SK-MEL-5 (cell line): ENCODE data around the gene NCOR2. TPM values are rescaled to one million over a fixed set of nuclear protein-coding genes. Genes with fewer than 3 reads are reported as not detected.

Source experiments
- DNase-seq: peaks from one replicate; pipeline ENCODE4 v3.0.0-alpha.2; 2016; ENCODE audit warnings: low read depth, low spot score
- in situ Hi-C: cut with HindIII; loops from 2 replicates; pipeline ENCODE4 v1.10.0; 2016; ENCODE audit warnings: low sequenced_read_pairs, high pct_unique_total_duplicates, low pct_unique_long_range_greater_than_20kb
- polyA plus RNA-seq, 2 experiments: library from polyadenylated mRNA; depleted of rRNA; stranded (reverse); fragments of >200 nt; gene quantifications; 2 replicates each; pipeline ENCODE4 v1.2.3, GENCODE V29; 2015
- total RNA-seq: library from RNA; depleted of rRNA; stranded (reverse); fragments of >200 nt; shearing (Covaris generic); gene quantifications from 2 replicates; pipeline ENCODE4 v1.2.3, GENCODE V29; 2014; rRNA removed

NCOR2 gene
- total RNA-seq: 23.3 and 33.9 TPM in 2 replicates
- 161 and 175 TPM in 2 replicates for polyA plus RNA-seq (2015; cell fraction: cytosol; rRNA removed)
- polyA plus RNA-seq (2015; cell fraction: nucleus; rRNA removed): 131 and 142 TPM in 2 replicates

GRCh38 chr12:124566997-124567672 lies at the start of gene NCOR2:
Gene NCOR2 (minus strand): TSS chr12:124567612. CDS start chr12:124495251, 72,361 bp downstream.
- in situ Hi-C loops: no loop called here
- DNase-seq: no peak

DNA sequence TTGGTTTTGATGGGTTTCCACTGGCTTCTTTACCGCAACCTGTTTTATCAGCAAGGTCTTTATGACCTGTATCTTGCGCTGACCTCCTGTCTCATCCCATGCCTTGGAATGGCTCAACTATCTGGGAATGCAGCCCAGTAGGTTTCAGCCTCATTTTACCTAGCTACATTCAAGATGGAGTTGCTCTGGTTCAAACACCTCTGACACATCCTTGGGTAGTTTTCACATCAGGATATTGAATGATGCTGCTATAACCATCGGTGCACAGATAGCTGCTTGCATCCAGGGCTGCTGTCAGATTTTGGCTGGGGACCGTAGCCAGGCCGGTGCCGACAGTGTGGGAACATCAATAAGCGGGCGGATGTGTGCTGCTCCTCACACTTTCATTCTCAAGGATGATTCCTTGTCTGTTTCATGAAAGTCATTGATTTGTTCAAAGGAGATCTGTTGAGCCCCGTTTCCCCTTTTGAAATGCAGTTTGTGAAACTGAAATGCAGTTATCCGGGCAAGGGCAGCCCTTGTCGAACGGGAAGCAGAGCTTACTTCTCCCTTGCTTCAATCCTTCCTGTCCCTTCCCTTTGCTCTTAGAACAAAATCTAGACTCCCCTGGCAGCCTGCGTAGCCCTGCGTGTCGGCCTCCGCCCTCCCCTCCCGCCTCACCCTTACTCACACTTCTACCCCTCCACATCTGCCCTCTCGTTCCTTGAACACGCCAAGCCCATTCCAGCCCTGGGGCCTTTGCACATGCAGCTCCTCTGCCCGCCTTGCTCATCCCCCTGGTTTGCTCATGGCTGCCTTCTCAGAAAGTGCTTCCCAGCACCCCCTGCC lies 49.2 kb upstream of the NCOR2 start:
- in situ Hi-C loops: no loop called here
- DNase-seq: no peak

DNA sequence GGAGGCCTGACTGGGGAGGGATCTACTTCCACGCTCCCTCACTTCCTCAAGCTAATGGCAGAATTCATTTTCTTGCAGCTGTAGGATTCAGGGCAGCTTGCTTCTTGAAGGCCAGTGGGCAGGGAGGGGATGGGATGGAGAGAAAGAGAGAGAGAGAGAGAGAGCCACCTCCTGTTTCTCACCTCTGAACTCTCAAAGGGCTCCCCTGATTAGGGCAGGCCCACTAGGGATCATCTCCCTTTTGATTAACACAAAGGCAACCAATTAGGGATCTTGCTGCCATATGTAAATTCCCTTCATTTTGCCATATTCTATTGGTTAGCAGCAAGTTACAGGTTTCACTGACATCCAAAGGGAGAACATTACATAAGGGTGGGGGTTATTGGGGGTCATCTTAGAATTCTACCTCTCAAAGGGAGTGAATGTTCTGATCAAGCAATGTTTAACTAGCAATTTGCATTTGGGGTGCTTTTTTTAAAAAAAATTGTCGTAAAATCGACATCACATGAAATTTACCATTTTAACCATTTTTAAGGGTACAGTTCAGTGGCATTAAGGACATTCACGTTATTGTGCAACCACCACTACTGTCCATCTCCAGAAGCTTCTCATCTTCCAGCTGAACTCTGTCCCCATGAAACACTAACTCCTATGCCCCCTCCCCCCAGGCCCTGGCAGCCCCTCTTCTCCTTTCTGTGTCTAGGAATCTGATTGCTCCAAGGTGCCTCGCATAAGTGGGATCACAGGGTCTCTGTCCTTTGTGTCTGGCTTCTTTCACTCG lies 47.3 kb upstream of the NCOR2 start:
- in situ Hi-C loops: no loop called here
- DNase-seq: no peak

DNA sequence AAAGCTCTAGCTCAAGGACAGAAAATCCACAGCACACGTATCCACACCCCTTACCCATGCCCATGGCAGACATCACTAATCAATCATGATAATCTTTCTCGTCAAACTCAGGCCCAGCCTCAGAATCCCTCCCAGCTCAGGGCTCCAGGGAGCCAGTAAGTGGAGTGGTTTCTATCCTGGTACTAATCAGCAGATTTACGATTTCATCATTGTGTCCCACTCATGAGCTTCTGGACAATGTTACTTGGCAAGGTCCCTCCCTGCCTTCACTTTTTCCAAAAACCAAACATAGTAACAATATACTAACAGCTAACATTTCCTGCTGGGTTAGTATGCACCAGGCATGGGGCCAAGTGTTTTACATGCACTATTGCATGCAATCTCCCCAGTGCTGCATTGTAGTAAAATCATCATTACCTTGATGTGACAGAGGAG lies 45.8 kb upstream of the NCOR2 start:
- no peak for DNase-seq
- in situ Hi-C loops: no loop called here

DNA sequence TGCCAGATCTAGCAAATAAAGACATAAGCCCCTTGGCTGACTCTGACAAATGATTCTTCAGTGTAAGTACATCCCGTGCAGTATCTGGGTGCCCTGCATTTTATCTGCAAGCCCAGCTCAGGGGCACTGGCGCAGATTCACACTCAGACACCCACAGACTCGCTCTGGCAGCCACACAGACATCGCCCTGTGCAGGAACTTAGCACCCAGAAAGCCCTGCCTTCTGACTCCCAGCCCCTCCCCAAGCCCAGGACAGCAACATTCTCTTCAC lies 44.9 kb upstream of the NCOR2 start:
- in situ Hi-C loops: no loop called here
- no peak for DNase-seq

DNA sequence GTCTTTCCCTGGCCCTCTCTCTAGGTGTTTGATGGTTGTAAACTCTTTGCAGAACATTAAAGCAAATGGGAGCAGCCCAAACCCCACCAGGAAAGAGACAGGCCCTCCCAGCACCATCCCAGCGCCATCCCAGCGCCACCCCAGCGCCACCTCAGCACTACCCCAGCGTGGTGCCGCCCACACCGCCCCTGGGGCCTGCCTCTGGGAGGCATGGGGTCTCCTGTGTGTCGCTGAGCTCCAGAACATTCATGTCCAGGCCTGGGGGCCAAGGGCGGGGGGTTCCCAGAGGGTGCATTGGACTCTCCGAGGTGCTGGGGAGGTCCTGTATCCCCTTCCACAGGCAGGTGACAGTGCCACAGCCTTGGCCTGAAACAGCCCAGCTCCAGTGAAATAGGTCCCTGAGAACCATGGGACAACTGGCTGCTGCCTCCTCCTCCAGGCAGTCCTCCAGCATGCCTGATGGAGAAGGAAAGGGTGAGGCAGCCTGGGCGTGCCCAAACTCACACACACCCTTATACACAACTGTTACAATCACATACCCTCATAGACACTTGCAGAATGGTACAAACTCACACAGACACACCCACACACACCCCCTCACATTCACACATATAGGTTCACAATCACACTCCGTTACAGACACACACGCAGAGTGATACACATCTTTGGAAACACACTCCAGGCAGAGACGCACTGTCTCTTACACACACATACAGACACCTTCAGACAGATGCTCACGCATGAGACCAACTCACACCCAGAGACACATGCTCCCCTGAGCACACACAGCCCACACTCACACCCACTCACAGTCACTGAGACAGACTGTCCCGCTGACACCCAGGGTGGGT lies 44.4 kb upstream of the NCOR2 start:
- in situ Hi-C loops: no loop called here
- no peak for DNase-seq

GRCh38 chr12:124610629-124611558 lies 43.5 kb upstream of the NCOR2 start:
- DNase-seq: no peak
- in situ Hi-C loops: no loop called here

- in situ Hi-C loops: no loop called here
- no peak for DNase-seq
These were observed 42.7 kb upstream of the NCOR2 start for GRCh38 chr12:124610021-124610612.

DNA sequence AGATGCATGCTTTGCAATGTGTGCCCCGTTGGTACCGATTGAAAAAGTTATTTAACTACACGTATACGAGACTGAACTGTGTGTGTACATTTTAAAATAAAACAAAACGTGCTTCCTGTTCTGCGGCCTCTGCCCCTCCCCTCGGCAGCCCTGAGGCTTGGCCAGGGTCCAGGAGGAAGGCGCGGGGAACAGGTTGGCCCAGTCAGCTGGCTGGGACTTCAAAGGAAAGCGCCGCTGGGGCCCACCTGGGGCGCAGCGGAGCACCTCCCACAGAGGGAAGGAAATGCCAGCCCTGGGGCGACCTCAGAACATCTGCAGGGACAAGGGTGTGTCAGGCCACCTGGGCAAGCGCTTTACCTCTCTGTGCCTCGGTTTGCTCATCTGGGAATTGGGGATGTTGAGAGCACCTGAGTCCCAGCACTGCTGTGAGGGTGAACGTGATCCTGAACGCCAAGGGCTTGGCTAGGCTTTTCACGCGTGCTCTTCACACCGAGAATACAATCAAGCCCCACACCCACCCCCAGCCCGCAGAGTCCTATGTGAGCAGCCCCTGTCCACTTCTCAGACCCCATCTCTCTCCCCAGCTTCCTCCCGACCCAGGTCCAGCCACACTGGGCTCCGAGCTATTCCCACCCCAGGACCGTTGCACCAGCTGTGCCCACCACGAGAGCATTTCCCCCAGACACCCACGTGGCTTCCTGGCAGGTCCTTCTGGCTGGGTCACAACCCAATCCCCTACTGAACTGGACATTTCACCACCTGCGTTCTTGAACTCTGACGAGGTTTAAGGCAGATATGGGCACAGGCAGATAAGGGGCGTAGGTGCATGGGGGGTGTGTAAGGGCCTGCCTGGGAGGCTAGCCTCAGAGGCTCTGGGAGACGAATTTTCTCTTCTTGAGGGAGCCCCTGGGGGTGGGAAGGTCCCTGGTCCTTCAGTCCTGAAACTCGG lies 41.9 kb upstream of the NCOR2 start:
- DNase-seq: no peak
- in situ Hi-C loops: no loop called here

DNA sequence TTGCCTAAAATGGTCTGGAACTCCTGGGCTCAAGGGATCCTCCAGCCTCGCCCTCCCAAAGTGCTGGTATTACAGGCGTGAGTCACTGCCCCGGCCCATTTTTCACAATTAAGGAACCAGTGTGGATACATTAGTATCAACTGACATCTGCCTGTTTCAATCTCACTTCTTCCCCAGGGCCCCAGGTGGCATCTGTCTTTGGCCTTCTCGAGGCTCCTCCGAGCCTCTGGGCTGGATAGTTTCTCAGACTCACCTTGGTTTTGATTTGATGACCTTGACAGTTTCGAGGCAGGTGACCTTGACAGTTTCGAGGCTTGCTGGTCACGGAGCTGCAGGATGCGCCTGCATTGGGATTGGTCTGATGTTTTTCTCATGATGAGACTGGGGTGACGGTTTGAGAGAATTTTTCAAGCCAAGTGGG lies 41.0 kb upstream of the NCOR2 start:
- in situ Hi-C loops: no loop called here
- DNase-seq: no peak

GRCh38 chr12:124607681-124608425 lies 40.4 kb upstream of the NCOR2 start:
- no peak for DNase-seq
- in situ Hi-C loops: no loop called here

DNA sequence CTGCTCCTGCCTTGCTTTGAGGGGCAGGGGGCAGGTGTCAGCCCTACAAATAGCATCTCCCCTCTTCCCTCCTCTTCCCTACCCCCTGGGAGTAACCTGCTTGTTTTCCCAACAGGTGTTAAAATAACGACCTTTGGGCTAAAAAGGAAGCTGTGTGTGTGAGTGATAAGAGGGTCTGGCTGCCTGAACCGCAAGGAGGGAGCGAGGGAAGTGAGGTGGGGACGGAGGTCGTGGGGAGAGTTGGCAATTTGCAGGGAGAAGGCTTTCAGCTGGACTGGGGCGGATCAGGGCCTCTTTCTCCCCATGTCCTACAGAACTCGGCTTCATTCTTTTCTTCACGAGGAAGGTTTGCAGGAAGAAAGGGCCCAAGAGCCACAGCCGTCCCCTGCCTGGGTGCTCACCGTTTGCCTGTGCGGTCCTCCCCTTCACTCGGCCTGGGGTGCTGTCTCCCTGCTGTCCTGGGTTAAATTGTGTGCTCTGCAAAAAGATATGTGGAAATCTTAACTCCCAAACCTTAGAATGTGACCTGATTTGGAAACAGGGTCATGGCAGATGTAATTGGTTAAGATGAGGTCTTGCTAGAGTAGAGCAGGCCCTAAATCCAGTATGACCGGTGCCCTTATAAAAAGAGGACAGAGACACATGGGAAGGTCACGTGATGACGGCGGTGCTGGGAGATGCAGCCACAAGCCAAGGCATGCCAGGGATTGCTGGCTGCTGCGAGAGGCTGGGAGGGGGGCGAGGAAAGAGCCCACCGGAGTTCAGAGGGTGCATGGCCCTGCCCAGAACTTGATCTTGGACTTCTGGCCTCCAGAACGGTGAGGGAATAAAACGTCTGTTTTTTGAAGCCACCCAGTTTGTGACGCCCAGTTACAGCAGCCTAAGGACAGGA lies 38.7 kb upstream of the NCOR2 start:
- no peak for DNase-seq
- in situ Hi-C loops: no loop called here

GRCh38 chr12:124605150-124605882 lies 37.9 kb upstream of the NCOR2 start:
- in situ Hi-C loops: no loop called here
- DNase-seq: no peak
